ENCODE data around the gene BPIFB6. TPM values are rescaled to one million over a fixed set of nuclear protein-coding genes. Genes with fewer than 3 reads are reported as not detected.

The BPIFB6 gene
- total RNA-seq, 2 experiments from 2014 or later, result not detected

DNA sequence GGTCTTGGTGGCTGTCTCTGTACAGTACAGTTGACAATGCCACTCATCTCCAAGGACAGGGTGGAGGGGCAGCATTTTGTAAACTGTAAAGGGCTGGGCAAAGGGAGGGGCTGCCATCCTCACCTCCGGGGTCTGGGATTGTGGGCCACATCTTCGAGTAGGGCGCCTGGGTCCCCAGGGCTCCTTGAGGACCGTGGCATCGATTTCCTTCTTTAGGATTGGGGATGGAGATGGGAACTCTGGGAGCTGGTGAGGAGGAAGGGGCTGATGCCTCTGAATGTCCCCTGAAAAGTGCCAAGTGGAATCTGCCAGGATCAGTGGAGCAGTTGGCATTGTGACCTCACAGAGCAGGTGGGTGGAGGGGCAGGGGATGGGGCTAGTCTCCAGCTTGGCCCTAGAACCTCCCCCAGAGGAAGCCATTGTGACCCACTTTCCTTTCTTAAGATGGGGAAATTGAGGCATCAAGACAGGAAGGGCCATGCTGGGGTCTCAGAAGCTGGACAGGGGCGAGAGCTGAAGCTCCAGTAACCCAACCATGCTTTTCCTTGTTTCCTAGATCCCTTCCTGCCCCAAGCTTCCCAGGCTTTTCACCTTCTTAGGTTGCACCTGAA lies 27.2 kb upstream of the BPIFB6 start, which contains the start of gene SUN5:
Gene SUN5 (minus strand): TSS at position 293 of the 611 bp plus-strand sequence. CDS start 93 bp downstream, at position 200.
- Mint-ChIP-seq H3K4me1 (ENCODE audit: low read depth) (peaks cover 3% of the 10 kb centered on the region), H3K27ac (peak within 1 kb of the TSS; percentile 32), H3K9me3 (ENCODE audit: insufficient read depth) (no peaks in the 10 kb centered on the region), H3K4me3 (no peak within 1 kb of the TSS), H3K27me3 (ENCODE audit: low read depth) (no peaks in the 10 kb centered on the region), H3K36me3 (ENCODE audit: low read depth) (peaks cover 3% of the 10 kb centered on the region)
- POLR2A ChIA-PET, result interaction anchor here (1.2 kb wide), 1 partner anchor 32 kb away, joined by 5 read pairs; no protein-coding TSS in a partner anchor
- CTCF ChIA-PET, result interaction anchor here (0.7 to 4.7 kb wide), 23 partner anchors 9 to 212 kb away, joined by 3 to 47 read pairs (median 4); no protein-coding TSS in a partner anchor
- DNase-seq (no peak), ATAC-seq (no peak)

DNA sequence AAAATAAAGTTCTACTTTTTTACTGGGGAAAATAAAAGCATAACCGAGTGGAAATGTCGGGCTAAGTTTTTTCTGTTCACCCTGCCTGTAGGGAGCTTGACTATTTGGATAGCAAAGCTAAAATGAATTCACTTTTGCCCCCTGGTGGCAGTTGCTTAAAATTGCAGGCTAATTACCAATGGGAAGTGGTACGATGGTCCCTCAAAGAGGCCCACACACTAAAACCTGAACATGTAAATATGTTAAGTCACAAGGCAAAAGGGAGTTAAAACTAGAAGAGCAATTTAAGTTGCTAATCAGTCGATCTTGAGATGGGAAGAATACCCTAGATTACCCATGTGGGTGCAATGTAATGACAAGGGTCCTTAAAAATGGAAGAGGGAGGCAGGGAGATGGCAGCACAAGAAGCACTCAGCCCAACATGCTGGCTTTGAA lies 26.3 kb upstream of the BPIFB6 start:
- peak; percentile 59 for DNase-seq
- CTCF ChIA-PET, result interaction anchor here (0.9 to 4.7 kb wide), 22 partner anchors 9 to 213 kb away, joined by 3 to 47 read pairs (median 4); no protein-coding TSS in a partner anchor
- Mint-ChIP-seq H3K4me3 (no peak overlapping the region), H3K9me3 (ENCODE audit: insufficient read depth) (no peaks in the 10 kb centered on the region), H3K36me3 (ENCODE audit: low read depth) (peaks cover 3% of the 10 kb centered on the region), H3K4me1 (ENCODE audit: low read depth) (peaks cover 3% of the 10 kb centered on the region), H3K27ac (peak overlapping the region; percentile 32), H3K27me3 (ENCODE audit: low read depth) (no peaks in the 10 kb centered on the region)
- ATAC-seq, result no peak
- POLR2A ChIA-PET, result interaction anchor here (1.2 kb wide), 1 partner anchor 33 kb away, joined by 5 read pairs; no protein-coding TSS in a partner anchor

DNA sequence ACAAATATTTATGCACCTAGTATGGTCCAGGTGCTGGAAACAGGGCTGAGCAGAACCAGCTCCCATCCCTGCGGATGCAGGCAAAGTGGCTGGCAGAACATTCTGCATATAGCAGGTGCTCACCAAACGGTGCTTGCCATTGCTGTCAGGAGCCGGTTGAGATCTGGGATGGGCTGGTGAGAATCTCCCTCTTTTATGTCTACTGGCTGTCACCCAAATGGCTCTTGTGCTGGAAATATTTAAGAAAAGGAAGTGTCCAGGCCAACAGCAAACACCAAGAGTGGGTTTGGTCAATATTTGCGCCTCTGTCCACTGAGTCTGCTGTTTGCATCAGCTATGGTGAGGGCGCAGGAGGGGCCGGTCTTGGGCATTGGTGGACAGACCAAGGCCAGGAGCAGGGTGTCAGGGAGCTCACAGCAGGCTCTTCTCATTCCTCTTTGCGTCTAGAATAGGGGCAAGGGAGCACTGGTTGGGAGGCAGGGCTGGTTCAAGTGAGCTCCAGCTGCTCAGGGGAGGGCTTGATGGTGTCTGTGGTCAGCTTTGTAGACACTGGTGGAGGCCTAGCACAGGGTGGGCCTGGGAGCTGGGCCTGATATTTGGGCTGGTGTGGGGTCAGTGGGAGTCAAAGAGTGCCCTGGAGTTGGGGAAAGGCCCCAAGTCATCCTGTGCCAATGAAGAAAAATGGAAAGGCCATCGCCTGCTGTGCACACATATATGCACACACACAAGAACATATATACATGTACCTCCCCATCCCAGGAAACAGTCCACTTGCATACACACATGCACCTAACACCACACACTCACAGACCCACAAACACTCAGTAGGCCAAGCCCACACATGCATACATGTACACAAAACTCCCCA lies 25.3 kb upstream of the BPIFB6 start:
- CTCF ChIA-PET, result interaction anchor here (1.4 to 4.7 kb wide), 6 partner anchors 12 to 104 kb away, joined by 3 to 47 read pairs (median 14); no protein-coding TSS in a partner anchor
- H3K4me1 Mint-ChIP-seq (ENCODE audit: low read depth), result peaks cover 3% of the 10 kb centered on the region
- POLR2A ChIA-PET, result interaction anchor here (1.7 kb wide), 1 partner anchor 38 kb away, joined by 5 read pairs; no protein-coding TSS in a partner anchor
- H3K9me3 Mint-ChIP-seq (ENCODE audit: insufficient read depth), result no peaks in the 10 kb centered on the region
- peaks cover 3% of the 10 kb centered on the region for H3K36me3 Mint-ChIP-seq (ENCODE audit: low read depth)
- H3K4me3 Mint-ChIP-seq, result no peak overlapping the region
- no peaks in the 10 kb centered on the region for H3K27me3 Mint-ChIP-seq (ENCODE audit: low read depth)
- DNase-seq (no peak), ATAC-seq (no peak)
- H3K27ac Mint-ChIP-seq, result no peak overlapping the region

DNA sequence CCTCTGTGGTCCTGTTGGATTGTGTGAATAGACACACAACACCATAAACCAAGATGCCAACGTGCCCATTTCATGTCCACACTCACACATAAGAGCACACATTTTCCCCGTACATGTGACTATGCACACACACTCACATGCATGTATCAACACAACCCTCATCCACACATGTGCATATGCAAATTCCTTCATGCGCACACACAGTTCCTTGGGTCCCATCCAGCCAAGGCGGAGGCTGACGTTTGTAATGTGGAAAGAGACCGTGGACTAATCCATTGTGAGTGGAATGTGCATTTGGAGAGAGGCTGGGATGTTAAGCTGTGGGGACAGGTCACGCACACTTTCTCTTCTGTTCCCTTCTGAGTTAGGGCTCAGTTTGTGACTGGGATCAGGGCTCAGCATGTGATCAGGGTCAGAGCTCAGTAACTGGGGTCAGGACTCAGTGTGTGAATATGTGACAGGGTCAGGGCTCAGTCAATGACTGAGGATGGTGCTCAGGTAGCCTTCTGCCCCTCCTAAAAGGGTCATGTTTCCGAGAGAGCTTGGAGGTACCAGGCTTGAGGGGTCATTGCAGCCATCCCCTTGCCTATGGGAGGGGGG lies 24.6 kb upstream of the BPIFB6 start:
- Mint-ChIP-seq H3K27me3 (ENCODE audit: low read depth) (no peaks in the 10 kb centered on the region), H3K27ac (no peak overlapping the region), H3K36me3 (ENCODE audit: low read depth) (peaks cover 3% of the 10 kb centered on the region), H3K4me1 (ENCODE audit: low read depth) (peaks cover 3% of the 10 kb centered on the region), H3K4me3 (no peak overlapping the region), H3K9me3 (ENCODE audit: insufficient read depth) (no peaks in the 10 kb centered on the region)
- DNase-seq (no peak), ATAC-seq (no peak)
- POLR2A ChIA-PET, result interaction anchor here (1.7 kb wide), 1 partner anchor 39 kb away, joined by 5 read pairs; no protein-coding TSS in a partner anchor
- CTCF ChIA-PET, result interaction anchor here (1.5 to 4.7 kb wide), 4 partner anchors 34 to 105 kb away, joined by 3 to 47 read pairs (median 22); no protein-coding TSS in a partner anchor

DNA sequence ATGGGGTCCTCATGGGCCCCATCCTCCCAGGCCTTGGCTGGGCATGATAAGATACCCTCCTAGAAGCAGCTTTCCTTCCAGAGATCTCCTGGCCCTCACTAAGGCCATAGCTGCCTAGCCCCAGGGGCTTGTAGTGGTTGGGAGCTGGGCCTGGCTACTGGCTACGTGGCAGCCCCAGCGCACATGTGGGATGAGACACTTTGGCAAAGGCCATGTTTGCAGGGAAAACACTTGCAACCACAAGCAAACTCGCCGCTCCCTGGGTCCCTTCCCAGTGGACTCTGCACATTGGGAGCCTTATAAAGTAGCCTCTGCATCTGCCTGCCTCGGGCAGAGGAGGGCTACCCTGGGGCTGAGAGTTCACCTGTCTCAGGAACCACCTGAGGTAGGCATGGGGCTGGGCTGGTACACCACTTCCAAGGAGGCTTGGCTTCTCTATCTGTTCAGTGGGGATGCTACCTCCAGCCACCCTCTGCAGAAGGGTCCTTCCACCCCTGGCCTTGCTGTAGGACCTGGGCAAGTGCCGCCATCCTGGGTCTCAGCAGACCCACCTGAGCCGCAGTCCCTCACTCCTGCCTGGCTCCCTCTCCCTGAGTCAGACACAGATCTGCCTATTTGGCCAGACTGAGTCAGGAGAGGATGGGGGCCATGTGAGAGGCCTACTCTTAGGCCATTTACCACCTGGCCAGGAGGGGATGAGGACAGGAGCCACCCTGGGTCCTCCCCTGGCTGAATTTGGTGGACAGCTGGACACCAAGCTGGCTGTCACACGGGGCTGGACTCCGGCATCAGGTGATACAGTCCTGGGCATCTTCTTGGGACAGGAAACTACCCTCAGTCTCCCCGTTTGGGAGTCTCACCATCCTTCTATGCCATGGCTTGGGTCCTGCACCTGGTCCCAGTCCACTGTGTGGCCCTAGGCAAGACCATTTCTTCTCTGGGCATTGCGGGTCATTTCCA lies 23.8 kb upstream of the BPIFB6 start, which contains the start of gene BPIFB2:
Gene BPIFB2 (plus strand): TSS at position 329 of the 960 bp plus-strand sequence. CDS start 871 bp downstream, outside the sequence.
- Mint-ChIP-seq H3K36me3 (ENCODE audit: low read depth) (peaks cover 3% of the 10 kb centered on the region), H3K4me3 (no peak within 1 kb of the TSS), H3K4me1 (ENCODE audit: low read depth) (peaks cover 3% of the 10 kb centered on the region), H3K27ac (no peak within 1 kb of the TSS), H3K27me3 (ENCODE audit: low read depth) (no peaks in the 10 kb centered on the region), H3K9me3 (ENCODE audit: insufficient read depth) (no peaks in the 10 kb centered on the region)
- no peak for DNase-seq
- ATAC-seq, result peak; percentile 33
- POLR2A ChIA-PET, result interaction anchor here (1.7 kb wide), 1 partner anchor 40 kb away, joined by 5 read pairs; no protein-coding TSS in a partner anchor
- CTCF ChIA-PET, result interaction anchor here (2.9 to 4.7 kb wide), 2 partner anchors 62 to 106 kb away, joined by 22 to 47 read pairs; no protein-coding TSS in a partner anchor

DNA sequence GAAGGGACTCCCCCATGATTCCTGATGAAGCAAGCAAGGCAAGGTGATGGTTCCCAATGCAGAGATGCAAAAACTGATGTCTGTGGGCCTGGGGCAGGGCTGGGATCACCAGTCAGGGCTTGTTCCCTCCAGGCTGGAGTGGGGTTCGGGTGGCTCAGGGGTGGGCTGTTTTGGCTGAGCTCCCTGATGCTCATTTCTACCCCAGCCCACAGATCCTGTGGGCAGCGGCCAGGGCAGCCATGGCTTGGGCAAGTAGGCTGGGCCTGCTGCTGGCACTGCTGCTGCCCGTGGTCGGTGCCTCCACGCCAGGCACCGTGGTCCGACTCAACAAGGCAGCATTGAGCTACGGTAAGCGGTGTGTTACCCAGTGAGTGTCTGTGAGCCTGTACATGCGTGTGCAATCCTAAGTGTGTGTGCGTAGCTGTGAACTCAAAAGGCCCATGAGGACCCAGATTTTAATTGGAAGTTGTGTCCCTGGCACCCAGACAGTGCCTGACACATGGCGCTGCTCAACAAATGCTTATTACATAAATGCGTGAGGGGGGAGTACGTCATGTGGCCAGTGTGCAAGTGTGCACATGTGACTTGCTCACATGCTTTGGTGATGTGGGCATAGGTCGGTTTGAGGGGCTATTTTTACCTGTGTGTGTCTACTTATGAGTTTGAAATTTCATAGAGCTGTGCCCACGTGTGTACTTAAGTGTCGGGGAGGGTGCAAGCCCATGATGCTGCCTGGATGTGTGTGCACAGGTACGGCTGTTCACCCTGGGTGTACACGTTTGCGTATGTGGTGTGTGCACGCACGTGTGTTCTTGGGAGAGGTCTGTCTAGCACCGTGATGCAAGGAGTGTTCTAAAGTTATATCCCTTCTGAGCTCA lies 22.9 kb upstream of the BPIFB6 start:
- peaks cover 3% of the 10 kb centered on the region for H3K4me1 Mint-ChIP-seq (ENCODE audit: low read depth)
- POLR2A ChIA-PET, result no interaction called here
- H3K27ac Mint-ChIP-seq, result no peak overlapping the region
- H3K36me3 Mint-ChIP-seq (ENCODE audit: low read depth), result peaks cover 3% of the 10 kb centered on the region
- no peaks in the 10 kb centered on the region for H3K27me3 Mint-ChIP-seq (ENCODE audit: low read depth)
- DNase-seq (no peak), ATAC-seq (no peak)
- H3K9me3 Mint-ChIP-seq (ENCODE audit: insufficient read depth), result no peaks in the 10 kb centered on the region
- H3K4me3 Mint-ChIP-seq, result no peak overlapping the region
- CTCF ChIA-PET, result no interaction called here

DNA sequence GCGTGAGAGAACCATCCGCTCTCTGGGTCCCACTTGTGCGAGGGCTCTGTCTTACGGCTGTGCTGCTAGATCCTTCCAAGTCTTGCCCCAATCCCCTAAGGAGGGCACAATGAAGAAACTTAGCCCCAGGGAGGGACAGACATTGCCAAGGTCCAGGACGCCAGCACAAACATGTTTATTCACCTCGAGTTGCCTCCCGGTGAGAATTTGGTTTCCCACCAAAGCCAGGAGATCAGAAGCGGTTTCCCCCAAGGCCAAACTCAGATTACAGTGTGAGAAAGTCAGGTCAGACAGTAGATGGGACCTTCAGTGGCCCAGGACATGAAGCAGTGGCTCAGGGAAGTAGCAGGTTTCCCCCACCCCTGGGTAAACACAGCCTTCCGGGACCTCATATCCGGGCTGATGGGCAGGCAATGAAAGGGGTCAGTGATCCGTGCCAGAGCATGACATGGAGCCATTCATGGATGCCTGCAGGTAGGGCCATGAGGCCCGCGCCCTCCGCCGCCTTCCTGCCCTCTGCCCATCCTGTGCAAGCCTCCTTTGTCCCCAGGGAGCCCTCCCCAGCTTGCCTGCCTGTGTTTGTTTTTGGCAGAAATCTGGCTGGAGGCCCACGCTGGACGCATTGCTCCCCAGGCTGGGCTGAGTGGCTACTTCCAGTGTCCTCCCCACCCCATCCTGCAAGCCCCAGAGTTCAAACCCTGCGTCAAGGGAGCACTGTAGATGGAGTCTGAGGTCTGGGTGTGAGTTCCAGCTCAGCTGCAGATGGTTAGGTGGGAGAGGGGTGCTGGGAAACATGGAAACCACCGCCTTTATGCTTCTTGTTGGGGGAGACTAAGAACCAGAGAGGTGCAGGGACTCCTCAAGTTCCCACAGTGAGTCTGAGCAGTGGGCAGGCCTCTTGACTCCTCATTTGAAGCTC lies 22.0 kb upstream of the BPIFB6 start:
- H3K27me3 Mint-ChIP-seq (ENCODE audit: low read depth), result no peaks in the 10 kb centered on the region
- no peak for DNase-seq
- H3K36me3 Mint-ChIP-seq (ENCODE audit: low read depth), result peaks cover 3% of the 10 kb centered on the region
- ChIA-PET POLR2A (no interaction called here), CTCF (no interaction called here)
- H3K4me3 Mint-ChIP-seq, result no peak overlapping the region
- H3K4me1 Mint-ChIP-seq (ENCODE audit: low read depth), result peaks cover 3% of the 10 kb centered on the region
- ATAC-seq, result no peak
- no peaks in the 10 kb centered on the region for H3K9me3 Mint-ChIP-seq (ENCODE audit: insufficient read depth)
- H3K27ac Mint-ChIP-seq, result no peak overlapping the region

DNA sequence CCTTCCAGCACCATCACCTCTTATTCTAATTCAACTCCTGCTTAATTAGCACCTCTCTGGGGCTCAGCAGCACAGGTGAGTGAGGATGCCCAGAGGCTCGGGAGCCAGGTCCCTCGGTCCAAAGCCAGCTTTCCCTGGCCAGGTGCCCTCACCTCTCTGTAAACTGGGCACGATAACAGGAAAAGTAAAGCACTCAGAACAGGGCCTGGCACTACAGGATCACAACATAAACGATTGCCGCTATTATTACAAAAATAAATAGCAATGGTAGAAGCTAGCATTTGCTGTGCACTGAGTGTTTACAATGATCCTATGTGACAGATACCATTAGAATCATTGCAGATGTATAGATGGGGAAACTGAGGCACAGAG lies 21.3 kb upstream of the BPIFB6 start:
- Mint-ChIP-seq H3K4me3 (no peak overlapping the region), H3K9me3 (ENCODE audit: insufficient read depth) (no peaks in the 10 kb centered on the region), H3K27me3 (ENCODE audit: low read depth) (no peaks in the 10 kb centered on the region), H3K27ac (no peak overlapping the region), H3K4me1 (ENCODE audit: low read depth) (peaks cover 3% of the 10 kb centered on the region), H3K36me3 (ENCODE audit: low read depth) (peaks cover 3% of the 10 kb centered on the region)
- no peak for DNase-seq
- ChIA-PET CTCF (no interaction called here), POLR2A (no interaction called here)
- no peak for ATAC-seq

DNA sequence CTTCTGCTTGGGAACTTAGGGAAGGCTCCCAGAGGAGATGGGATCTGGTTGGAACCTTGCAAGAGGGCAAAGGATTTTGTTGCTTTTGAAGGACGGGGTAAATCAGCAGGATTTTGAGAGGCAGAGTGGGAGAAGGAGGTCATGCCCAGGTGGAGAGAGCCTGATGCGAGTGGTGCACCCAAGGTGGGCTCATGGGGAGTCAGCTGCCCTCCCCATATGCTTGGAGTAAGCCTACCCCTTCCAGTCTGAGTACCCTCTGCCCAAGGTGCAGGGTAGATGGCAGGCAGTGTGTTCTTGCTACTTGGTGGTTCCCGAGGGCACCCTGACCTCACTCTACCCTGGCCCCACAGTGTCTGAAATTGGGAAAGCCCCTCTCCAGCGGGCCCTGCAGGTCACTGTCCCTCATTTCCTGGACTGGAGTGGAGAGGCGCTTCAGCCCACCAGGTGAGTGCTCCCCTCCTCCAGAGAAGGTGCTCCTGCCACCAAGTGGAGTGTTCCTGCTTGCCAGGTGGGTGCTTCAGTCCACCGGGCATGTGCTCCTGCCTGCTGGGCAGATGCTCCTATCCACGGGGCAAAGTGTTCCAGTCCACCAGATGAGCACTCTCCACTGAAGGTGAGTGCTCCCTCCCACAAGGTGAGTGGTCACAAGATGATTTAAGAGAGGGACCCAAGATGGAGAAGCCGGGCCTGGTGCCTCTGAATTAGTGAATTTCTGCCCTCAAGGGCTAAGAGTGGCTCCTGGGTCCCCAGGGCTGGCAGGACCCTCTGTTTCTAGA lies 20.6 kb upstream of the BPIFB6 start:
- no peaks in the 10 kb centered on the region for H3K4me1 Mint-ChIP-seq (ENCODE audit: low read depth)
- DNase-seq, result no peak
- no peaks in the 10 kb centered on the region for H3K27me3 Mint-ChIP-seq (ENCODE audit: low read depth)
- H3K27ac Mint-ChIP-seq, result no peak overlapping the region
- POLR2A ChIA-PET, result interaction anchor here (0.5 kb wide), 1 partner anchor 1213 kb away, joined by 3 read pairs; no protein-coding TSS in a partner anchor
- H3K9me3 Mint-ChIP-seq (ENCODE audit: insufficient read depth), result no peaks in the 10 kb centered on the region
- H3K4me3 Mint-ChIP-seq, result no peak overlapping the region
- H3K36me3 Mint-ChIP-seq (ENCODE audit: low read depth), result no peaks in the 10 kb centered on the region
- ATAC-seq, result no peak
- CTCF ChIA-PET, result no interaction called here

Data from activated CD8-positive, alpha-beta T cell treated with anti-CD3 and anti-CD28 coated beads, Interleukin-2, amount 10 ng/mL, durations not matched to agents 7 days and 5 days (primary cell).